Keratinocyte (primary cell): Measurements from ENCODE around the gene CC2D2A. TPM values are rescaled to one million over a fixed set of nuclear protein-coding genes. Genes with fewer than 3 reads are reported as not detected.

Source experiments
- DNase-seq: peaks from one replicate; pipeline ENCODE4 v3.0.0-alpha.2; 2011; ENCODE audit warnings: low read depth, missing footprints, low spot score
- FAIRE-seq: peaks from 2 replicates; lab custom pipeline; 2011; peaks lifted over from hg19 to GRCh38; lab: Jason Lieb, UNC
- H2AFZ ChIP-seq: 2 replicates; pipeline ENCODE4 v1.6.0; 2012; ENCODE audit warnings: low read length, control low read depth, inconsistent platforms; ENCODE audit not compliant: control insufficient read depth
- H3K27ac ChIP-seq: 2 replicates; pipeline ENCODE4 v1.5.1; 2011; ENCODE audit warnings: low read length; ENCODE audit not compliant: control insufficient read depth, insufficient read depth
- H3K27me3 ChIP-seq: 3 replicates; pipeline ENCODE4 v1.6.0; 2011; ENCODE audit warnings: low read length; ENCODE audit not compliant: control insufficient read depth, insufficient read depth; ENCODE audit errors: extremely low read depth
- H3K36me3 ChIP-seq, 2 experiments: 2 replicates in 1 of 2; 3 replicates in 1 of 2; pipeline ENCODE4 v1.5.1; 2011; ENCODE audit warnings: low read length in 2 of 2, mild to moderate bottlenecking in 1 of 2; ENCODE audit not compliant: control insufficient read depth in 2 of 2, insufficient read depth in 2 of 2; ENCODE audit errors: extremely low read depth in 1 of 2
- H3K4me1 ChIP-seq: 3 replicates; pipeline ENCODE4 v1.5.1; 2011; ENCODE audit warnings: low read length; ENCODE audit not compliant: control insufficient read depth, insufficient read depth; ENCODE audit errors: extremely low read depth
- H3K4me2 ChIP-seq: 3 replicates; pipeline ENCODE4 v1.6.0; 2011; ENCODE audit warnings: low read depth, low read length; ENCODE audit not compliant: control insufficient read depth, insufficient read depth; ENCODE audit errors: extremely low read depth
- H3K4me3 ChIP-seq, 3 experiments: fragments of 200-600 bp in 1 of 3; sonication (generic) in 1 of 3; 2 replicates in 2 of 3; 3 replicates in 1 of 3; pipeline ENCODE4 v1.5.1; 2011 to 2016; ENCODE audit warnings: low read length in 3 of 3, mild to moderate bottlenecking in 3 of 3, control low read depth in 2 of 3, inconsistent platforms in 1 of 3, low read depth in 1 of 3, mixed read lengths in 1 of 3, mixed run types in 1 of 3, moderate library complexity in 1 of 3; ENCODE audit not compliant: control insufficient read depth in 2 of 3, insufficient read depth in 2 of 3; ENCODE audit errors: extremely low read depth in 1 of 3
- H3K79me2 ChIP-seq: 2 replicates; pipeline ENCODE4 v1.6.0; 2012; ENCODE audit warnings: low read length; ENCODE audit not compliant: control insufficient read depth, insufficient read depth
- H3K9ac ChIP-seq: 3 replicates; pipeline ENCODE4 v1.6.0; 2011; ENCODE audit warnings: low read length; ENCODE audit not compliant: control insufficient read depth, insufficient read depth; ENCODE audit errors: extremely low read depth
- H3K9me1 ChIP-seq: 3 replicates; pipeline ENCODE4 v1.6.0; 2011; ENCODE audit warnings: low read length; ENCODE audit not compliant: control insufficient read depth, insufficient read depth; ENCODE audit errors: extremely low read depth
- H3K9me3 ChIP-seq: 2 replicates; pipeline ENCODE4 v1.5.1; 2012; ENCODE audit warnings: low read depth, low read length; ENCODE audit not compliant: control insufficient read depth
- H4K20me1 ChIP-seq: 3 replicates; pipeline ENCODE4 v1.6.0; 2011; ENCODE audit warnings: low read length; ENCODE audit not compliant: control insufficient read depth, insufficient read depth; ENCODE audit errors: extremely low read depth
- CTCF ChIP-seq, 3 experiments: IDR thresholded peaks in 1 of 3; conservative IDR thresholded peaks in 1 of 3; optimal IDR thresholded peaks in 1 of 3; 2 replicates in 2 of 3; 3 replicates in 1 of 3; pipeline versions ENCODE3 to v1.5.1; 2011; ENCODE audit warnings: low read length in 3 of 3, mild to moderate bottlenecking in 3 of 3, moderate library complexity in 2 of 3, control low read depth in 1 of 3, inconsistent platforms in 1 of 3; ENCODE audit not compliant: insufficient read depth in 2 of 3; ENCODE audit errors: extremely low read depth in 1 of 3
- EZH2 ChIP-seq: IDR thresholded peaks from one replicate; pipeline ENCODE4 v1.6.1; 2012; ENCODE audit warnings: inconsistent platforms, mild to moderate bottlenecking, low read length, moderate library complexity
- dilution Hi-C: fragments of 300-500 bp; cut with MboI; formaldehyde crosslinking; loops from one replicate; pipeline ENCODE4 v1.7.0; 2020; ENCODE audit warnings: low sequenced_read_pairs; ENCODE audit not compliant: extremely low pct_ligation_motif_present
- polyA plus RNA-seq, 5 experiments: library from polyadenylated mRNA; depleted of rRNA in 3 of 5; stranded (reverse) in 3 of 5; stranded (forward) in 1 of 5; unstranded in 1 of 5; fragments of >200 nt; gene quantifications; 1 replicate in 1 of 5; 2 replicates in 3 of 5; 3 replicates in 1 of 5; pipeline versions ENCODE4 v1.2.1 to v1.2.3, GENCODE V29; 2011 to 2012; ENCODE audit warnings: missing spikeins in 2 of 5, low read depth in 1 of 5, low replicate concordance in 1 of 5

CC2D2A gene
- polyA plus RNA-seq, 1 donor (not counting 4 experiments of a cell fraction or from before 2014, with no cell fraction given) = 11.8 TPM

GRCh38 chr4:15587649-15588048 lies 118.0 kb downstream of the CC2D2A start:
- peaks cover 0 to 4% of the 10 kb centered on the region in 2 experiments for H3K36me3 ChIP-seq
- H3K27me3 ChIP-seq = no peaks in the 10 kb centered on the region
- H3K9me1 ChIP-seq = no peaks in the 10 kb centered on the region
- no peak overlapping the region for H3K9ac ChIP-seq
- H3K79me2 ChIP-seq = no peaks in the 10 kb centered on the region
- H3K27ac ChIP-seq = no peak overlapping the region
- FAIRE-seq = no peak
- DNase-seq = no peak
- no peaks in the 10 kb centered on the region for H4K20me1 ChIP-seq
- dilution Hi-C loops = no loop called here
- TF ChIP-seq CTCF (optimal IDR thresholded peaks at IDR 0.05 in 1 of 3, IDR thresholded peaks at IDR 0.05 in 1 of 3, conservative IDR thresholded peaks at IDR 0.05 in 1 of 3; ENCODE audit: extremely low read depth in 1 of 3, insufficient read depth in 2 of 3, low read length in 3 of 3) (no peak), EZH2 (no peak)
- H3K9me3 ChIP-seq = no peaks in the 10 kb centered on the region
- no peak overlapping the region for H3K4me3 ChIP-seq
- no peaks in the 10 kb centered on the region for H3K4me1 ChIP-seq
- no peak overlapping the region for H3K4me2 ChIP-seq
- no peak overlapping the region for H2AFZ ChIP-seq

GRCh38 chr4:15592799-15593198 lies 123.1 kb downstream of the CC2D2A start:
- Histone ChIP-seq H3K4me3 (no peak overlapping the region), H3K4me2 (no peak overlapping the region), H3K4me1 (no peaks in the 10 kb centered on the region), H3K27ac (no peak overlapping the region), H3K36me3 (peaks cover 0 to 2% of the 10 kb centered on the region in 2 experiments), H2AFZ (no peak overlapping the region), H3K9me3 (no peaks in the 10 kb centered on the region), H3K9ac (no peak overlapping the region), H4K20me1 (no peaks in the 10 kb centered on the region), H3K9me1 (no peaks in the 10 kb centered on the region), H3K79me2 (no peaks in the 10 kb centered on the region), H3K27me3 (no peaks in the 10 kb centered on the region)
- DNase-seq (no peak), FAIRE-seq (no peak)
- TF ChIP-seq EZH2 (no peak), CTCF (optimal IDR thresholded peaks at IDR 0.05 in 1 of 3, IDR thresholded peaks at IDR 0.05 in 1 of 3, conservative IDR thresholded peaks at IDR 0.05 in 1 of 3; ENCODE audit: extremely low read depth in 1 of 3, insufficient read depth in 2 of 3, low read length in 3 of 3) (no peak)
- dilution Hi-C loops = no loop called here
